K562 (cell line): ENCODE measurements around the gene ANKS1B. TPM values are rescaled to one million over a fixed set of nuclear protein-coding genes. Genes with fewer than 3 reads are reported as not detected.

Experiments
- ATAC-seq: fragments of 200-7000 bp; cut with Tn5 transposase; 3 replicates; pipeline ENCODE4 v1.9.1; 2020; ENCODE audit warnings: moderate library complexity
- BruUV-seq: library from RNA; stranded (reverse); fragments of 400-500 nt; replicated peaks from 2 replicates; lab custom pipeline; 2021; lab: Mats Ljungman, UMichigan
- CTCF ChIA-PET: fragments of 300-600 bp; formaldehyde crosslinking; extraction: SDS; loops from one replicate; lab custom pipeline; 2021; ENCODE audit warnings: low intra/inter-chr PET ratio; lab: Yijun Ruan, JAX
- POLR2A ChIA-PET: fragments of 300-600, 350-650 bp; sonication (Branson Sonifier 250); formaldehyde crosslinking; extraction: SDS; loops from one replicate; lab custom pipeline; 2021; ENCODE audit warnings: antibody characterized with exemption, inconsistent platforms; lab: Yijun Ruan, JAX
- DNase-seq, 4 experiments: peaks; one replicate each; pipeline versions ENCODE4 v3.0.0 to v3.0.0-alpha.2; 2011 to 2018; ENCODE audit warnings: low spot score in 3 of 4, mixed read lengths in 3 of 4; ENCODE audit errors: extremely low read depth in 1 of 4
- FAIRE-seq: peaks from 2 replicates; lab custom pipeline; 2011; peaks lifted over from hg19 to GRCh38; lab: Jason Lieb, UNC
- H2AFZ ChIP-seq: 2 replicates; pipeline ENCODE4 v1.6.0; 2011; ENCODE audit warnings: low read depth, low read length, control low read depth, inconsistent platforms
- H3K27ac ChIP-seq: fragments of 200-600 bp; 3 replicates; pipeline ENCODE4 v1.8.0; 2011; ENCODE audit warnings: low read depth, mild to moderate bottlenecking, control low read depth, inconsistent platforms, low read length, moderate library complexity, mixed read lengths; ENCODE audit errors: extremely low read depth
- H3K27me3 ChIP-seq, 2 experiments: fragments of 300-600 bp in 1 of 2; 2 replicates in 1 of 2; 3 replicates in 1 of 2; pipeline versions ENCODE4 v1.6.0 to v1.8.0; 2011; ENCODE audit warnings: inconsistent platforms in 2 of 2, low read length in 2 of 2, mild to moderate bottlenecking in 1 of 2, mixed read lengths in 1 of 2, moderate library complexity in 1 of 2; ENCODE audit not compliant: control insufficient read depth in 2 of 2, insufficient read depth in 2 of 2
- H3K36me3 ChIP-seq: fragments of 300-600 bp; 3 replicates; pipeline ENCODE4 v1.8.0; 2011; ENCODE audit warnings: mild to moderate bottlenecking, low read length, inconsistent platforms; ENCODE audit not compliant: control insufficient read depth, insufficient read depth
- H3K4me1 ChIP-seq, 2 experiments: fragments of 200-600 bp in 1 of 2; replicated peaks in 1 of 2; 2 replicates in 1 of 2; 3 replicates in 1 of 2; pipeline versions ENCODE4 v1.5.1 to v1.8.0; 2011; ENCODE audit warnings: inconsistent platforms in 2 of 2, low read length in 2 of 2, mild to moderate bottlenecking in 1 of 2, mixed read lengths in 1 of 2, moderate library complexity in 1 of 2; ENCODE audit not compliant: control insufficient read depth in 2 of 2, insufficient read depth in 2 of 2
- H3K4me2 ChIP-seq: 2 replicates; pipeline ENCODE4 v1.6.1; 2011; ENCODE audit warnings: low read length, control low read depth, inconsistent platforms, mixed read lengths; ENCODE audit not compliant: insufficient read depth
- H3K4me3 ChIP-seq: fragments of 200-600 bp; sonication (generic), shearing (Covaris generic); 2 replicates; pipeline ENCODE4 v1.5.1; 2016; ENCODE audit warnings: control low read depth, inconsistent platforms
- H3K79me2 ChIP-seq: fragments of 200-600 bp; 3 replicates; pipeline ENCODE4 v1.8.0; 2011; ENCODE audit warnings: low read length, inconsistent platforms; ENCODE audit not compliant: control insufficient read depth, insufficient read depth
- H3K9ac ChIP-seq, 2 experiments: 2 replicates each; pipeline versions ENCODE4 v1.6.0 to v1.6.1; 2011; ENCODE audit warnings: low read depth in 2 of 2, low read length in 2 of 2, control low read depth in 1 of 2, inconsistent platforms in 1 of 2, mild to moderate bottlenecking in 1 of 2, mixed read lengths in 1 of 2; ENCODE audit not compliant: insufficient read depth in 1 of 2
- H3K9me1 ChIP-seq: one replicate; pipeline ENCODE4 v1.6.0; 2011; ENCODE audit warnings: inconsistent platforms, mild to moderate bottlenecking, low read length, moderate library complexity; ENCODE audit not compliant: control insufficient read depth, insufficient read depth
- H3K9me3 ChIP-seq: replicated peaks from 2 replicates; pipeline ENCODE4 v1.5.1; 2011; ENCODE audit warnings: low read depth, low read length, inconsistent platforms; ENCODE audit not compliant: control insufficient read depth, insufficient read depth
- H4K20me1 ChIP-seq: replicated peaks from 2 replicates; pipeline ENCODE4 v1.6.1; 2011; ENCODE audit warnings: low read length, inconsistent platforms, mixed read lengths; ENCODE audit not compliant: control insufficient read depth, insufficient read depth
- CREB1 ChIP-seq, 2 experiments: sonication (generic) in 1 of 2; formaldehyde crosslinking in 1 of 2; IDR thresholded peaks; 2 replicates each; pipeline versions ENCODE4 v1.6.1 to v1.8.0; 2012 to 2022; ENCODE audit warnings: inconsistent platforms in 1 of 2, mild to moderate bottlenecking in 1 of 2, missing genetic modification reagents in 1 of 2, moderate library complexity in 1 of 2
- FOXJ3 ChIP-seq: sonication (generic); formaldehyde crosslinking; IDR thresholded peaks from 2 replicates; pipeline ENCODE4 v1.4.0; 2020; ENCODE audit warnings: mild to moderate bottlenecking, missing genetic modification reagents
- HDAC8 ChIP-seq: fragments of 450-650 bp; IDR thresholded peaks from 2 replicates; pipeline ENCODE4 v1.6.1; 2016; ENCODE audit warnings: mild to moderate bottlenecking, missing genetic modification characterization, moderate library complexity, missing compliant biosample characterization
- NR3C1 ChIP-seq: sonication (generic); formaldehyde crosslinking; IDR thresholded peaks from 2 replicates; pipeline ENCODE4 v1.8.1; 2022; ENCODE audit warnings: missing genetic modification reagents
- THRB ChIP-seq: fragments of 450-650 bp; formaldehyde crosslinking; conservative IDR thresholded peaks from 2 replicates; pipeline ENCODE4 v1.4.0; 2022; ENCODE audit warnings: mild to moderate bottlenecking, missing genetic modification characterization
- ZNF583 ChIP-seq: fragments of 250-450 bp; sonication (Bioruptor Pico); IDR thresholded peaks from 2 replicates; pipeline ENCODE4 v1.4.0; 2020
- ZNF830 ChIP-seq: fragments of 250-450 bp; sonication (Bioruptor Pico); IDR thresholded peaks from 2 replicates; pipeline ENCODE4 v1.5.0; 2021; ENCODE audit warnings: mild to moderate bottlenecking
- WGBS: fragments of 100-300 bp; shearing (Covaris generic); methylation state at CpG from one replicate; pipeline ENCODE4 v1.1.6; 2016; ENCODE audit warnings: low coverage, mixed read lengths; ENCODE audit not compliant: insufficient coverage; ENCODE audit errors: missing lambda C conversion rate; 5-methylcytosine and 5-hydroxymethylcytosine counted together
- in situ Hi-C: fragments of 300-500 bp; cut with MboI; formaldehyde crosslinking; loops from 4 replicates; pipeline ENCODE4 v1.15.0; 2018; ENCODE audit warnings: inconsistent platforms, mixed read lengths
- intact Hi-C: fragments of 100-400 bp; cut with micrococcal nuclease; formaldehyde crosslinking; loops from 2 replicates; pipeline ENCODE4 v1.14.2; 2022
- polyA plus RNA-seq, 8 experiments: library from polyadenylated mRNA; depleted of rRNA in 4 of 8; stranded (reverse) in 5 of 8; unstranded in 3 of 8; fragments of >200 nt; fragmentation: Nextera tagmentation in 2 of 8; fragmentation: Illumina TruSeq in 1 of 8; extraction: Ambion mirVana in 2 of 8; extraction: Trizol in 1 of 8; gene quantifications; 2 replicates each; pipeline versions ENCODE4 v1.2.1 to v1.2.3, GENCODE V29; 2011 to 2014; ENCODE audit warnings: inconsistent platforms in 1 of 8, missing spikeins in 1 of 8
- total RNA-seq, 7 experiments: library from RNA; depleted of rRNA in 6 of 7; stranded (reverse); fragments of >200 nt in 6 of 7; fragmentation: Illumina TruSeq in 2 of 7; extraction: Trizol in 2 of 7; gene quantifications; 2 replicates each; pipeline versions ENCODE4 v1.2.1 to v1.2.3, GENCODE V29; 2011 to 2021; ENCODE audit warnings: low replicate concordance in 1 of 7

Gene ANKS1B
- total and polyA plus RNA-seq, 9 of the 15 experiments (the other 6 are each of a cell fraction or from before 2014, with no cell fraction given): 0.04 to 0.47 (median 0.28) TPM; not detected in 4

DNA sequence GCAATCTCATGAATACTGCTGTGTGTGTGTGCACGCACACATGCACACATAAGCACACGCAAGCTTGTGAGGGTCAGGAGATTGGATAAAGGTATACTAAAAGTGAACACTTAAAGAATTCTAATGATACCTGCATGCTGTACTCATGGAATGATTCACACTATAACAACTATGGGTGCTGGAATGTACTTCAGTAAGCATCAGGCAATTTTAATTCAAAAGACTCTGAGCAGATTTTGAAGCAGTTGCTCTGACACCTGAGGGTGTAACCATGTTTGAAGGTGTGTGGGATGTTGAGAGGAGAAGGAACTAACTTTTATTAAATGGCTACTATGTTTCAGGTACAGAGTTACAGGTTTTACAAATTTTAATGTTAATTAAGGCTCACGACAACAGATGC is 275.6 kb downstream of the ANKS1B start:
- no peak overlapping the region for H3K27ac ChIP-seq
- BruUV-seq: no TSS peak
- H3K4me1 ChIP-seq: no peaks in the 10 kb centered on the region
- TF ChIP-seq ZNF583 (CRISPR knock-in tag): no peak
- TF ChIP-seq ZNF830 (CRISPR knock-in tag): no peak
- TF ChIP-seq NR3C1 (CRISPR knock-in tag): no peak
- no peak for TF ChIP-seq HDAC8 (tag)
- no peak for TF ChIP-seq THRB (CRISPR knock-in tag)
- no peak for TF ChIP-seq FOXJ3
- no peak for TF ChIP-seq CREB1 (IDR thresholded peaks at IDR 0.05)
- no peak for TF ChIP-seq CREB1 (CRISPR knock-in tag; IDR thresholded peaks at IDR 0.05)
- H3K9me3 ChIP-seq: no peaks in the 10 kb centered on the region
- no peaks in the 10 kb centered on the region for H3K79me2 ChIP-seq
- no peak overlapping the region for H3K9ac ChIP-seq
- in situ Hi-C loops: no loop called here
- ChIA-PET CTCF (no interaction called here), POLR2A (no interaction called here)
- intact Hi-C loops: no loop called here
- DNase-seq (no peak), ATAC-seq (no peak), FAIRE-seq (no peak)
- H3K4me3 ChIP-seq: no peak overlapping the region
- WGBS: 0% methylated on average over 3 of the region's 3 CpGs
- H3K36me3 ChIP-seq: no peaks in the 10 kb centered on the region
- H3K27me3 ChIP-seq: no peaks in the 10 kb centered on the region
- H4K20me1 ChIP-seq: no peaks in the 10 kb centered on the region
- H2AFZ ChIP-seq: no peak overlapping the region
- H3K9me1 ChIP-seq: no peaks in the 10 kb centered on the region
- no peak overlapping the region for H3K4me2 ChIP-seq
